Activated CD8-positive, alpha-beta T cell treated with anti-CD3 and anti-CD28 coated beads for 36 hours (primary cell): ENCODE measurements around the gene LRRN1. TPM values are rescaled to one million over a fixed set of nuclear protein-coding genes. Genes with fewer than 3 reads are reported as not detected.

Experiments
- ATAC-seq: fragments of 200-7000 bp; cut with Tn5 transposase; one replicate; pipeline ENCODE4 v1.10.0; 2021; ENCODE audit warnings: mild to moderate bottlenecking, moderate library complexity
- CTCF ChIA-PET: fragments of 350-600 bp; sonication (Branson Sonifier 250); formaldehyde crosslinking; loops from one replicate; lab custom pipeline; 2021; ENCODE audit warnings: antibody characterized with exemption; lab: Charles Lee
- POLR2A ChIA-PET: fragments of 350-600 bp; sonication (Branson Sonifier 250); formaldehyde crosslinking; loops from one replicate; lab custom pipeline; 2021; ENCODE audit warnings: antibody characterized with exemption; lab: Charles Lee
- DNase-seq: peaks from one replicate; pipeline ENCODE4 v3.0.0-alpha.2; 2020
- H3K27ac Mint-ChIP-seq: one replicate; pipeline ENCODE4 v1.8.0; 2021; ENCODE audit warnings: mild to moderate bottlenecking, mixed read lengths
- H3K27me3 Mint-ChIP-seq: one replicate; pipeline ENCODE4 v1.8.0; 2021; ENCODE audit warnings: mixed read lengths
- H3K36me3 Mint-ChIP-seq: one replicate; pipeline ENCODE4 v1.8.0; 2021; ENCODE audit warnings: low read depth, mixed read lengths
- H3K4me1 Mint-ChIP-seq: one replicate; pipeline ENCODE4 v1.8.0; 2021; ENCODE audit warnings: low read depth, mixed read lengths
- H3K4me3 Mint-ChIP-seq: one replicate; pipeline ENCODE4 v1.8.0; 2021; ENCODE audit warnings: mild to moderate bottlenecking, moderate library complexity, mixed read lengths
- H3K9me3 Mint-ChIP-seq: one replicate; pipeline ENCODE4 v1.8.0; 2021; ENCODE audit warnings: mixed read lengths
- CTCF ChIP-seq: fragments of 200-600 bp; IDR thresholded peaks from one replicate; pipeline ENCODE4 v1.8.0; 2022; ENCODE audit warnings: antibody characterized with exemption, mild to moderate bottlenecking
- intact Hi-C: fragments of 100-400 bp; cut with micrococcal nuclease; formaldehyde crosslinking; loops from one replicate; pipeline ENCODE4 v1.10.0; 2022
- total RNA-seq, 2 experiments: library from RNA; stranded (reverse); gene quantifications; one replicate each; pipeline ENCODE4 v1.2.3, GENCODE V29; 2021

Gene LRRN1
- total RNA-seq, 2 experiments from 2014 or later: 0.98 to 1.3 TPM

- ChIA-PET POLR2A (no interaction called here), CTCF (no interaction called here)
- DNase-seq (no peak), ATAC-seq (no peak)
- H3K27me3 Mint-ChIP-seq: no peaks in the 10 kb centered on the region
- no peak overlapping the region for H3K27ac Mint-ChIP-seq
- intact Hi-C loops: no loop called here
- peaks cover 9% of the 10 kb centered on the region for H3K36me3 Mint-ChIP-seq
- no peak for TF ChIP-seq CTCF
- no peak overlapping the region for H3K4me3 Mint-ChIP-seq
- no peaks in the 10 kb centered on the region for H3K9me3 Mint-ChIP-seq
- peaks cover 5% of the 10 kb centered on the region for H3K4me1 Mint-ChIP-seq
Observed at GRCh38 chr3:3848923-3849275, 49.7 kb downstream of the LRRN1 start.

GRCh38 chr3:3851621-3852323 is 52.5 kb downstream of the LRRN1 start:
- H3K9me3 Mint-ChIP-seq: no peaks in the 10 kb centered on the region
- POLR2A ChIA-PET: no interaction called here
- H3K27ac Mint-ChIP-seq: no peak overlapping the region
- ATAC-seq: peak; percentile 80
- DNase-seq: peak; percentile 6
- H3K4me1 Mint-ChIP-seq: peaks cover 5% of the 10 kb centered on the region
- CTCF ChIA-PET: no interaction called here
- H3K36me3 Mint-ChIP-seq: no peaks in the 10 kb centered on the region
- no peak overlapping the region for H3K4me3 Mint-ChIP-seq
- no peaks in the 10 kb centered on the region for H3K27me3 Mint-ChIP-seq
- no peak for TF ChIP-seq CTCF
- intact Hi-C loops: no loop called here

DNA sequence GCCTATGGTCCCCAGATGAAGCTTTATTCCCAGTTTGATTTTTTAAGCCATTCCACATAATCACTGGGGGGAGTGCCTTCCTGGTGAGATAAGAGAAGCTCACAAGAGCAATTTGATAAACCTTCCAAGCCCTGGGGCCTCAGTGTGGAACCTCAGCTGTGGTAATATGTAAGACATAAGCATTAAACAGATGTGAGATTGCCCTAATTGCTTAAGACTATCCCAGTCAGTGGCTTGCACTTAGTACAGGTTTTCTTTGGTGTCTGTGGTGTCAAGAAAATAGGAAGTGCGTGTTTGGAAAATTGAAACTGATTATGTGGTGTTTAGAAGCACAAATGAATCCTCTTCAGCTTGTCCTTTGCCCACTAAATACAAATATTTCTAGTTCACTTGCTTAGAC is 54.3 kb downstream of the LRRN1 start:
- Mint-ChIP-seq H3K27ac (no peak overlapping the region), H3K4me3 (no peak overlapping the region), H3K9me3 (no peaks in the 10 kb centered on the region), H3K4me1 (peaks cover 5% of the 10 kb centered on the region), H3K27me3 (no peaks in the 10 kb centered on the region), H3K36me3 (no peaks in the 10 kb centered on the region)
- POLR2A ChIA-PET: no interaction called here
- DNase-seq (no peak), ATAC-seq (no peak)
- CTCF ChIA-PET: no interaction called here
- no peak for TF ChIP-seq CTCF
- intact Hi-C loops: no loop called here

- ChIA-PET POLR2A (no interaction called here), CTCF (no interaction called here)
- DNase-seq (no peak), ATAC-seq (no peak)
- H3K4me3 Mint-ChIP-seq: no peak overlapping the region
- H3K27ac Mint-ChIP-seq: no peak overlapping the region
- peaks cover 5% of the 10 kb centered on the region for H3K4me1 Mint-ChIP-seq
- no peaks in the 10 kb centered on the region for H3K36me3 Mint-ChIP-seq
- no peaks in the 10 kb centered on the region for H3K9me3 Mint-ChIP-seq
- no peaks in the 10 kb centered on the region for H3K27me3 Mint-ChIP-seq
- intact Hi-C loops: no loop called here
- no peak for TF ChIP-seq CTCF
Observed at GRCh38 chr3:3855056-3855455, 55.8 kb downstream of the LRRN1 start.

DNA sequence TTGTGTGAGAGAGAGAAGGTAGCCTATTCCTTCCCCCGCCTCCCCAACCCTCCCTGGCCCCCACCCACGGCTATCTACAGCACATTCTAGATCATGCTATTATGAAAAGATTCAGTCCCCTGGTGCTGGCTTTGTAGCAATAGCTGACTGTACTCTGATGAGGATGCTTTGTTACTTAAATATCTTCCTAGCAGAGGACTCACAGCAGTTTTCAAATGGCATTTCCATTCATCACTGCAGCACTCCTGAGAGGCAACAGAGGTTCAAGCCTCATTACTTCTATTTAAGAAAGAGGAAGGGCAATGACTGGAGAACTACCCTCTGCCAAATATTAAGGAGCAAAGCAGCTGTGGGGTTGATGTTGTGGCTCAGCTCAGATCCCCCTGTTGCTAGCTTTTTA is 61.0 kb downstream of the LRRN1 start:
- intact Hi-C loops: no loop called here
- Mint-ChIP-seq H3K4me3 (no peak overlapping the region), H3K9me3 (peaks cover 1% of the 10 kb centered on the region), H3K27ac (no peak overlapping the region), H3K27me3 (no peaks in the 10 kb centered on the region), H3K4me1 (no peaks in the 10 kb centered on the region), H3K36me3 (peaks cover 2% of the 10 kb centered on the region)
- no peak for TF ChIP-seq CTCF
- no peak for ATAC-seq
- no peak for DNase-seq
- ChIA-PET POLR2A (no interaction called here), CTCF (no interaction called here)
